Thyroid gland (tissue), 4 donors: ENCODE measurements around the gene ARMC5.

Source experiments
- CTCF ChIP-seq, 6 experiments: fragments of 200-600 bp in 3 of 6; fragments of 450-650 bp in 3 of 6; sonication (generic) in 3 of 6; IDR thresholded peaks; one replicate each; pipeline ENCODE4 v1.5.1; 2016 to 2019; ENCODE audit warnings: antibody characterized with exemption in 6 of 6, mild to moderate bottlenecking in 2 of 6, inconsistent platforms in 1 of 6, moderate library complexity in 1 of 6
- POLR2A ChIP-seq, 2 donors: fragments of 450-650 bp; IDR thresholded peaks; one replicate each; pipeline ENCODE4 v1.6.1; 2017; ENCODE audit warnings: antibody characterized with exemption in 2 of 2, mild to moderate bottlenecking in 2 of 2, moderate library complexity in 1 of 2

- TF ChIP-seq POLR2A (IDR thresholded peaks at IDR 0.05) (no peak), CTCF (IDR thresholded peaks at IDR 0.05) (no peak)
Observed at GRCh38 chr16:31467151-31467773, 8.0 kb downstream of the ARMC5 start.
